Vagina (tissue), 2 donors: ENCODE measurements around the gene FAM53A. TPM values are rescaled to one million over a fixed set of nuclear protein-coding genes. Genes with fewer than 3 reads are reported as not detected.
A peak's percentile ranks its signal among the peaks of the same experiment; 100 is the strongest.

Experiments
- DNase-seq, 2 donors: peaks; one replicate each; pipeline ENCODE4 v3.0.0-alpha.2; 2017; ENCODE audit errors: extremely low spot score in 2 of 2
- H3K27ac ChIP-seq: fragments of 200-600 bp; sonication (generic); one replicate; pipeline ENCODE4 v1.5.1; 2019
- H3K27me3 ChIP-seq: fragments of 200-600 bp; sonication (generic); one replicate; pipeline ENCODE4 v1.5.1; 2019
- H3K36me3 ChIP-seq, 2 donors: fragments of 200-600 bp; sonication (generic); one replicate each; pipeline ENCODE4 v1.5.1; 2017 to 2019
- H3K4me1 ChIP-seq: fragments of 200-600 bp; sonication (generic); one replicate; pipeline ENCODE4 v1.5.1; 2019
- H3K4me3 ChIP-seq, 2 donors: fragments of 200-600 bp; sonication (generic); 1 replicate in 1 of 2; 2 replicates in 1 of 2; pipeline ENCODE4 v1.5.1; 2016 to 2019
- H3K9me3 ChIP-seq: fragments of 200-600 bp; sonication (generic); one replicate; pipeline ENCODE4 v1.5.1; 2019
- POLR2A ChIP-seq, 2 donors: fragments of 450-650 bp; IDR thresholded peaks; one replicate each; pipeline ENCODE4 v1.6.1; 2017; ENCODE audit warnings: antibody characterized with exemption in 2 of 2, mild to moderate bottlenecking in 2 of 2, moderate library complexity in 2 of 2
- POLR2AphosphoS5 ChIP-seq, 2 donors: sonication (generic); formaldehyde crosslinking; IDR thresholded peaks; one replicate each; pipeline ENCODE4 v1.9.0; 2017; ENCODE audit warnings: antibody characterized with exemption in 2 of 2, mild to moderate bottlenecking in 2 of 2, low read depth in 1 of 2; ENCODE audit not compliant: insufficient read depth in 1 of 2
- intact Hi-C: fragments of 100-400 bp; cut with DNase I; formaldehyde crosslinking; loops from one replicate; pipeline ENCODE4 v1.15.1; 2023
- total RNA-seq: library from RNA; depleted of rRNA; stranded (reverse); fragments of >200 nt; gene quantifications from one replicate; pipeline ENCODE4 v1.2.3, GENCODE V29; 2016
- TF ChIP-seq, protein P1 (sequence below), 3 experiments: fragments of 450-650 bp in 2 of 3; fragments of 200-600 bp in 1 of 3; sonication (generic) in 1 of 3; IDR thresholded peaks; one replicate each; pipeline ENCODE4 v1.5.1; 2017 to 2019; ENCODE audit warnings: antibody characterized with exemption in 3 of 3, mild to moderate bottlenecking in 2 of 3, moderate library complexity in 2 of 3

FAM53A gene, protein sequence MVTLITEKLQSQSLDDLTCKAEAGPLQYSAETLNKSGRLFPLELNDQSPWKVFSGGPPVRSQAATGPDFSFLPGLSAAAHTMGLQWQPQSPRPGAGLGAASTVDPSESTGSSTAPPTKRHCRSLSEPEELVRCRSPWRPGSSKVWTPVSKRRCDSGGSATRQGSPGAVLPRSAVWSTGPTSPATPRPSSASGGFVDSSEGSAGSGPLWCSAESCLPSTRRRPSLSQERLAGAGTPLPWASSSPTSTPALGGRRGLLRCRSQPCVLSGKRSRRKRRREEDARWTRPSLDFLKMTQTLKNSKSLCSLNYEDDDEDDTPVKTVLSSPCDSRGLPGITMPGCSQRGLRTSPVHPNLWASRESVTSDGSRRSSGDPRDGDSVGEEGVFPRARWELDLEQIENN
- total RNA-seq: 13.8 TPM

DNA sequence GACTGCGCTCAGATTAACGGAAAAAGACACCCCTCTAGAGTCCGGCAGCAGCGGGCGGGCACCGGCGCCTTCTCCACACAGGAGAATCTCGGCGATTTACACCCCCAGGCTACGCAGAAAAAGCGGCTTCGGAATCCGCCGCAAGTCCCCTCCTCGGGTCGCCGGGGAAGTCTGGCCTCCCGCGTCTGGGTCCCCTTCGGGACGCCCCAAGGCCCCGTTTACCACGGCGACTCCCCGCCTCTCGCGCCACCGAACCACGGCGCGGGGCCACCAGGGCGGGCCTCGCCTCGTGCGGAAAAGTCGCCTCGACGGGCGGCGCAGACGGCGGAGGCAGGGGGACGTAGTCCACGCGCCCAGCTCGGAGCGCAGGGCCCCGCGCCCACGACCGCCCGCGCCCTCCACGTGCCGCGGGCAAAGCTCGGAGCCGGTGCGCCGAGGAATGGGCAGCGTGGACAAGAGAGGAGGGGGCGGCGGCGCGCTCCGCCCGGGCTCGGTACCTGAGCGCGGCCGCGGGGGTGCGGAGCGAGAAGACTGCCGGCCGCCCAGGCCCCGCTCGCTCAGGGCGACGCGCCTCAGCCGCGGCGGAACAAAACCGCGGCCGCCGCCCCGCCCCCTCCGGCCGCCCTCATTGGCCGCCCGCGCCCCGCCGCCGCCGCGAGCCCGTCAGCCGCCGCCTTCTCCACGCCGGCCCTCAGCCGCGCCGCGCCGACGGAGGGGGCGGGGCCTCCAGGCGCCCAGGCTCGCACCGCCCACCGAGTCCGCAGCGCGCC is at the start of gene FAM53A:
Gene FAM53A (minus strand): TSS at position 578 of the 770 bp plus-strand sequence. CDS start 15,572 bp downstream, outside the sequence.
- intact Hi-C loops: no loop called here
- DNase-seq: no peak
- no peaks in the 10 kb centered on the region for H3K36me3 ChIP-seq

DNA sequence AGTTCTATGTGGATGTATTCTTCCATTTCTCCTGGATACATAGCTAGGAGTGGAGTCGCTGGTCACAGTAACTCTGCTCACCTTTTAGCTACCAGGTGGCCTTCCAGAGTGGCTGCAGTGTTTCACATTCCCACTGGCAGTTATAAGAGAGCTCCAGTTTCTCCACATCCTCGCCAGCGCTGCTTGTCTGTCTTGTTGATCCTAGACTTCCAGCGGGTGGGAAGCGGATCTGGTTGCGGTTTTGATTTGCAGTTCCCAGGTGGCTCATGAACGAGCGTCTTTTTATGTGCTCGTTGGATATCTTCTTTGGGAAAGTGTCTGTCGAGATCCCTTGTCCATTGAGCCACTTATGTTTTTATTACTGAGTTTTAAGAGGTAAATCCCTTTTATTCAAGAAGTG is 48.8 kb upstream of the FAM53A start:
- peaks cover 9% of the 10 kb centered on the region for H3K4me1 ChIP-seq
- intact Hi-C loops: no loop called here
- peaks cover 0 to 9% of the 10 kb centered on the region in 2 donors for H3K36me3 ChIP-seq
- no peak overlapping the region for H3K27ac ChIP-seq
- peaks cover 1% of the 10 kb centered on the region for H3K9me3 ChIP-seq
- H3K4me3 ChIP-seq: no peak overlapping the region
- H3K27me3 ChIP-seq: no peaks in the 10 kb centered on the region
- TF ChIP-seq POLR2A (IDR thresholded peaks at IDR 0.05): no peak
- no peak for TF ChIP-seq POLR2AphosphoS5 (IDR thresholded peaks at IDR 0.05; ENCODE audit: insufficient read depth in 1 of 2, low read depth in 1 of 2)
- TF ChIP-seq, protein P1, sequence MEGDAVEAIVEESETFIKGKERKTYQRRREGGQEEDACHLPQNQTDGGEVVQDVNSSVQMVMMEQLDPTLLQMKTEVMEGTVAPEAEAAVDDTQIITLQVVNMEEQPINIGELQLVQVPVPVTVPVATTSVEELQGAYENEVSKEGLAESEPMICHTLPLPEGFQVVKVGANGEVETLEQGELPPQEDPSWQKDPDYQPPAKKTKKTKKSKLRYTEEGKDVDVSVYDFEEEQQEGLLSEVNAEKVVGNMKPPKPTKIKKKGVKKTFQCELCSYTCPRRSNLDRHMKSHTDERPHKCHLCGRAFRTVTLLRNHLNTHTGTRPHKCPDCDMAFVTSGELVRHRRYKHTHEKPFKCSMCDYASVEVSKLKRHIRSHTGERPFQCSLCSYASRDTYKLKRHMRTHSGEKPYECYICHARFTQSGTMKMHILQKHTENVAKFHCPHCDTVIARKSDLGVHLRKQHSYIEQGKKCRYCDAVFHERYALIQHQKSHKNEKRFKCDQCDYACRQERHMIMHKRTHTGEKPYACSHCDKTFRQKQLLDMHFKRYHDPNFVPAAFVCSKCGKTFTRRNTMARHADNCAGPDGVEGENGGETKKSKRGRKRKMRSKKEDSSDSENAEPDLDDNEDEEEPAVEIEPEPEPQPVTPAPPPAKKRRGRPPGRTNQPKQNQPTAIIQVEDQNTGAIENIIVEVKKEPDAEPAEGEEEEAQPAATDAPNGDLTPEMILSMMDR (IDR thresholded peaks at IDR 0.05): no peak
- no peak for DNase-seq

More for the DNA sequence above, at the start of gene FAM53A:
- Histone ChIP-seq H3K27me3 (no peaks in the 10 kb centered on the region), H3K9me3 (no peaks in the 10 kb centered on the region), H3K4me3 (peak within 1 kb of the TSS; percentile 71 to 81), H3K27ac (peak within 1 kb of the TSS; percentile 64), H3K4me1 (peaks cover 19% of the 10 kb centered on the region)
- TF ChIP-seq, protein P1 (IDR thresholded peaks at IDR 0.05): no peak
- TF ChIP-seq POLR2A (IDR thresholded peaks at IDR 0.05): peak in 1 of 2 donors; percentile 23

DNA sequence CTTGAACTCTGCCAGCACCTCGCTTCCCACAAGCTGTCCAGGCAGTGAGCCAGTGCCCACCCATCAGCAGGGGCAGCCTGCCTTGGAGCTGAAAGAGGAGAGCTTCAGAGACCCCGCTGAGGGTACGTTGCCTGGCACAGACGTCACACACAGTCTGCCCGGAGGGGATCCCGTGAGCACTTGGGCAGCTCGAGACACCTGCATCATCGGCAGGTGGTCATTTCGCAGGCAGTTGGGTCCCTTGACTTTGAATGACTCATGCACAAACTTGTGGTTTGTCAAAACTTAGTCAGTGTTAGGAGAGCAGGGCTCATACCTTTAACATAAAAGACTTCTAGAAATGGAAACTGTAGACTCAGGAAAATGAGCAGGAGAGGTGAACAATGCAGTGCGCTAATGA is 47.1 kb upstream of the FAM53A start:
- H3K27me3 ChIP-seq: no peaks in the 10 kb centered on the region
- peaks cover 20% of the 10 kb centered on the region for H3K4me1 ChIP-seq
- no peak overlapping the region for H3K27ac ChIP-seq
- no peak overlapping the region for H3K4me3 ChIP-seq
- DNase-seq: no peak
- intact Hi-C loops: no loop called here
- H3K36me3 ChIP-seq: no peaks in the 10 kb centered on the region
- no peak for TF ChIP-seq POLR2A (IDR thresholded peaks at IDR 0.05)
- TF ChIP-seq POLR2AphosphoS5 (IDR thresholded peaks at IDR 0.05; ENCODE audit: insufficient read depth in 1 of 2, low read depth in 1 of 2): no peak
- no peaks in the 10 kb centered on the region for H3K9me3 ChIP-seq

DNA sequence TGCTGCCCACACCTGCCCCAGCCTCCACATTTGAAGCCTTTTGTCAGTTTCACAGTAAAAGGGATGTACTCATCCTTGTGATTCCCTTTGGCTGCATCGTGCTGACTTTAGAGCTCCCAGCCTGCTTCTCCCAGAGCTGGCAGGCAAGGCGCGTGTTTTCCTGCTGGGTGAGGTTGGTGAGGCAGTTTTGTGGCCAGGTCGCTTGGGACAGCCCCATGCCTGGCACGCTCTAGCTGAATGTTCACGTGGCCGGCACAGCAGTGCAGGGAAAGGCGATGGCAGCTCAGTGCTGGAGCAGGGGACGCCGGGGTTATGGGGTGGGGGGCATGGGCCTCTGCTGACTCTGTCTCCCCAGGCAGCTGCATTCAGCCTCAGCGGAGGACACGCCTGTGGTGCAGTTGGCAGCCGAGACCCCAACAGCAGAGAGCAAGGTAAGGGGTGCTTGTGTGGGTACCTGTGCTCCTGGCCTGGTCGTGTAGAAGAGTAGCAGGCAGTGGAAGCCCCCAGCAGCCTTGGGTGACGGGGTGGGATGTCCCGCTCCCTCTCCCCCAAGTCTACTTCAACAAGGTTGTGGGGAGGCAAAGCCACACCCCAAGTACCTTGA is 46.5 kb upstream of the FAM53A start:
- Histone ChIP-seq H3K4me3 (no peak overlapping the region), H3K9me3 (no peaks in the 10 kb centered on the region), H3K27me3 (no peaks in the 10 kb centered on the region), H3K36me3 (no peaks in the 10 kb centered on the region), H3K4me1 (peaks cover 20% of the 10 kb centered on the region), H3K27ac (no peak overlapping the region)
- DNase-seq: no peak
- intact Hi-C loops: no loop called here
- TF ChIP-seq POLR2A (IDR thresholded peaks at IDR 0.05): no peak
- TF ChIP-seq, protein P1 (IDR thresholded peaks at IDR 0.05): no peak
- no peak for TF ChIP-seq POLR2AphosphoS5 (IDR thresholded peaks at IDR 0.05; ENCODE audit: insufficient read depth in 1 of 2, low read depth in 1 of 2)
